Trophoblast cell (in vitro differentiated cells and primary cell): ENCODE data around the gene ITGAL.
"Not testable (repeated sequence)": the region's sequence is repeated elsewhere in the genome, so short reads cannot be mapped to it uniquely, and the experiment has no call there.

Source experiments
- DNase-seq, 2 donors: peaks; one replicate each; pipeline ENCODE4 v3.0.0-alpha.2; 2016
- H2AFZ ChIP-seq: 2 replicates; pipeline ENCODE4 v1.6.1; 2013; ENCODE audit warnings: low read length, moderate library complexity, mild to moderate bottlenecking; ENCODE audit not compliant: insufficient read depth, poor library complexity
- H2AK5ac ChIP-seq: 2 replicates; pipeline ENCODE4 v1.6.1; 2013; ENCODE audit warnings: mild to moderate bottlenecking, low read length
- H2BK120ac ChIP-seq: 2 replicates; pipeline ENCODE4 v1.6.1; 2013; ENCODE audit warnings: low read length, mild to moderate bottlenecking, moderate library complexity; ENCODE audit not compliant: insufficient read depth, poor library complexity
- H2BK12ac ChIP-seq: 2 replicates; pipeline ENCODE4 v1.6.1; 2013; ENCODE audit warnings: mild to moderate bottlenecking, low read length, moderate library complexity
- H2BK5ac ChIP-seq: 2 replicates; pipeline ENCODE4 v1.6.1; 2013; ENCODE audit warnings: low read length, low read depth, moderate library complexity, mild to moderate bottlenecking; ENCODE audit not compliant: poor library complexity
- H3K14ac ChIP-seq: 2 replicates; pipeline ENCODE4 v1.6.1; 2013; ENCODE audit warnings: mild to moderate bottlenecking, low read length
- H3K18ac ChIP-seq: 2 replicates; pipeline ENCODE4 v1.6.1; 2013; ENCODE audit warnings: mild to moderate bottlenecking, low read length
- H3K23ac ChIP-seq: 2 replicates; pipeline ENCODE4 v1.6.1; 2013; ENCODE audit warnings: low read length
- H3K27ac ChIP-seq: 2 replicates; pipeline ENCODE4 v1.5.1; 2013; ENCODE audit warnings: low read depth, mild to moderate bottlenecking, inconsistent platforms, low read length, moderate library complexity
- H3K27me3 ChIP-seq: 2 replicates; pipeline ENCODE4 v1.6.1; 2013; ENCODE audit warnings: inconsistent platforms, mild to moderate bottlenecking, low read length, moderate library complexity; ENCODE audit not compliant: insufficient read depth
- H3K36me3 ChIP-seq, 2 experiments: 1 replicate in 1 of 2; 2 replicates in 1 of 2; pipeline ENCODE4 v1.6.1; 2013; ENCODE audit warnings: low read length in 2 of 2, mild to moderate bottlenecking in 2 of 2, moderate library complexity in 1 of 2; ENCODE audit not compliant: insufficient read depth in 2 of 2, control insufficient read depth in 1 of 2
- H3K4ac ChIP-seq: 2 replicates; pipeline ENCODE4 v1.6.1; 2013; ENCODE audit warnings: low read depth, mild to moderate bottlenecking, low read length, moderate library complexity
- H3K4me1 ChIP-seq, 2 experiments: 1 replicate in 1 of 2; 2 replicates in 1 of 2; pipeline ENCODE4 v1.6.1; 2013; ENCODE audit warnings: low read length in 2 of 2, mild to moderate bottlenecking in 2 of 2, moderate library complexity in 1 of 2; ENCODE audit not compliant: insufficient read depth in 2 of 2, control insufficient read depth in 1 of 2
- H3K4me2 ChIP-seq: 2 replicates; pipeline ENCODE4 v1.6.1; 2013; ENCODE audit warnings: inconsistent platforms, mild to moderate bottlenecking, low read length, moderate library complexity
- H3K4me3 ChIP-seq: 2 replicates; pipeline ENCODE4 v1.5.1; 2013; ENCODE audit warnings: mild to moderate bottlenecking, low read depth, low read length, inconsistent platforms
- H3K79me1 ChIP-seq: one replicate; pipeline ENCODE4 v1.6.1; 2013; ENCODE audit warnings: low read length
- H3K79me2 ChIP-seq: 2 replicates; pipeline ENCODE4 v1.6.1; 2013; ENCODE audit warnings: low read length, mild to moderate bottlenecking; ENCODE audit not compliant: control insufficient read depth, insufficient read depth, poor library complexity
- H3K9ac ChIP-seq: 2 replicates; pipeline ENCODE4 v1.6.1; 2013; ENCODE audit warnings: mild to moderate bottlenecking, low read length
- H3K9me3 ChIP-seq: 2 replicates; pipeline ENCODE4 v1.6.1; 2013; ENCODE audit warnings: low read depth, mild to moderate bottlenecking, control low read depth, inconsistent platforms, low read length; ENCODE audit not compliant: insufficient read depth
- H4K12ac ChIP-seq: 2 replicates; pipeline ENCODE4 v1.6.1; 2013; ENCODE audit warnings: low read depth, mild to moderate bottlenecking, low read length, moderate library complexity
- H4K8ac ChIP-seq: 2 replicates; pipeline ENCODE4 v1.6.1; 2013; ENCODE audit warnings: low read depth, mild to moderate bottlenecking, low read length, moderate library complexity
- H4K91ac ChIP-seq: one replicate; pipeline ENCODE4 v1.6.1; 2013; ENCODE audit warnings: low read depth, mild to moderate bottlenecking, low read length, moderate library complexity
- WGBS: extraction: QIAGEN DNeasy Blood & Tissue Kit; methylation state at CpG from one replicate; pipeline ENCODE4 v1.1.7; 2013; ENCODE audit warnings: missing lambda C conversion rate; ENCODE audit not compliant: insufficient read length, insufficient coverage; ENCODE audit errors: extremely low coverage; 5-methylcytosine and 5-hydroxymethylcytosine counted together

The ITGAL gene

GRCh38 chr16:30534368-30535105 is 62.0 kb downstream of the ITGAL start, which contains the start of gene ZNF747:
Gene ZNF747 (minus strand): TSS chr16:30534858. CDS start chr16:30534679, 179 bp downstream.
- peak within 1 kb of the TSS; percentile 51 for H2AFZ ChIP-seq
- peak within 1 kb of the TSS; percentile 70 for H3K4me2 ChIP-seq
- no peak within 1 kb of the TSS for H3K23ac ChIP-seq
- peak within 1 kb of the TSS; percentile 94 for H4K91ac ChIP-seq
- peak within 1 kb of the TSS; percentile 88 for H3K18ac ChIP-seq
- no peaks in the 10 kb centered on the region for H3K9me3 ChIP-seq
- peak; percentile 86 to 93 for DNase-seq
- H3K4me3 ChIP-seq, result peak within 1 kb of the TSS; percentile 71
- peak within 1 kb of the TSS; percentile 80 for H2AK5ac ChIP-seq
- peak within 1 kb of the TSS; percentile 70 for H2BK120ac ChIP-seq
- peaks cover 6 to 18% of the 10 kb centered on the region in 2 experiments for H3K4me1 ChIP-seq
- peak within 1 kb of the TSS; percentile 96 for H3K14ac ChIP-seq
- no peaks in the 10 kb centered on the region for H3K27me3 ChIP-seq
- H3K27ac ChIP-seq, result peak within 1 kb of the TSS; percentile 45
- H2BK5ac ChIP-seq, result peak within 1 kb of the TSS; percentile 81
- WGBS, result no CpG with 5 or more reads among the region's 70 CpGs
- peak within 1 kb of the TSS; percentile 97 for H4K12ac ChIP-seq
- peak within 1 kb of the TSS; percentile 85 for H3K4ac ChIP-seq
- H2BK12ac ChIP-seq, result peak within 1 kb of the TSS; percentile 42
- H3K36me3 ChIP-seq, result peaks cover 11 to 13% of the 10 kb centered on the region in 2 experiments
- peaks cover 18% of the 10 kb centered on the region for H3K79me1 ChIP-seq
- peak within 1 kb of the TSS; percentile 87 for H3K9ac ChIP-seq
- H3K79me2 ChIP-seq, result peaks cover 9% of the 10 kb centered on the region
- peak within 1 kb of the TSS; percentile 97 for H4K8ac ChIP-seq

GRCh38 chr16:30535106-30535776 is 62.7 kb downstream of the ITGAL start:
- H2BK5ac ChIP-seq, result peak overlapping the region; percentile 59
- H3K4me3 ChIP-seq, result peak overlapping the region; percentile 66
- H3K9me3 ChIP-seq, result no peaks in the 10 kb centered on the region
- WGBS, result no CpG with 5 or more reads among the region's 18 CpGs
- H3K18ac ChIP-seq, result peak overlapping the region; percentile 68
- peak overlapping the region; percentile 91 for H4K8ac ChIP-seq
- no peak for DNase-seq
- peaks cover 18% of the 10 kb centered on the region for H3K79me1 ChIP-seq
- H3K23ac ChIP-seq, result no peak overlapping the region
- peak overlapping the region; percentile 36 for H2AK5ac ChIP-seq
- peak overlapping the region; percentile 73 for H3K9ac ChIP-seq
- peak overlapping the region; percentile 70 for H3K4me2 ChIP-seq
- H3K36me3 ChIP-seq, result peaks cover 11 to 13% of the 10 kb centered on the region in 2 experiments
- H3K27me3 ChIP-seq, result no peaks in the 10 kb centered on the region
- H2BK12ac ChIP-seq, result no peak overlapping the region
- peaks cover 9% of the 10 kb centered on the region for H3K79me2 ChIP-seq
- H3K4ac ChIP-seq, result peak overlapping the region; percentile 22
- peaks cover 6 to 18% of the 10 kb centered on the region in 2 experiments for H3K4me1 ChIP-seq
- peak overlapping the region; percentile 70 for H2BK120ac ChIP-seq
- peak overlapping the region; percentile 81 for H4K91ac ChIP-seq
- H3K14ac ChIP-seq, result peak overlapping the region; percentile 83
- H3K27ac ChIP-seq, result peak overlapping the region; percentile 45
- peak overlapping the region; percentile 64 for H4K12ac ChIP-seq
- H2AFZ ChIP-seq, result peak overlapping the region; percentile 48

GRCh38 chr16:30535777-30536190 is 63.2 kb downstream of the ITGAL start:
- Histone ChIP-seq H3K4me2 (peak overlapping the region; percentile 70), H3K4me3 (no peak overlapping the region), H2BK120ac (no peak overlapping the region), H3K14ac (peak overlapping the region; percentile 34), H3K4ac (peak overlapping the region; percentile 31), H2AFZ (peak overlapping the region; percentile 47), H3K36me3 (peaks cover 11% of the 10 kb centered on the region in 2 experiments), H3K9ac (peak overlapping the region; percentile 2), H3K79me2 (peaks cover 9% of the 10 kb centered on the region), H4K12ac (peak overlapping the region; percentile 8), H3K23ac (no peak overlapping the region), H3K27me3 (no peaks in the 10 kb centered on the region), H4K91ac (peak overlapping the region; percentile 81), H4K8ac (peak overlapping the region; percentile 73), H2AK5ac (no peak overlapping the region), H2BK12ac (no peak overlapping the region), H3K18ac (peak overlapping the region; percentile 47), H3K4me1 (peaks cover 6 to 15% of the 10 kb centered on the region in 2 experiments), H3K9me3 (no peaks in the 10 kb centered on the region), H3K79me1 (peaks cover 18% of the 10 kb centered on the region), H2BK5ac (no peak overlapping the region), H3K27ac (no peak overlapping the region)
- peak; percentile 53 to 64 for DNase-seq
- no CpG with 5 or more reads among the region's 12 CpGs for WGBS

GRCh38 chr16:30536391-30537024 is 64.0 kb downstream of the ITGAL start:
- not testable (repeated sequence) for H3K23ac ChIP-seq, H2AK5ac ChIP-seq, H2BK12ac ChIP-seq, H4K8ac ChIP-seq, H3K14ac ChIP-seq, H3K27ac ChIP-seq, H3K4me3 ChIP-seq, H2BK120ac ChIP-seq, H3K4me2 ChIP-seq, H3K27me3 ChIP-seq, H2BK5ac ChIP-seq, H4K12ac ChIP-seq, H2AFZ ChIP-seq, DNase-seq, H3K79me2 ChIP-seq, H4K91ac ChIP-seq, H3K18ac ChIP-seq, H3K9ac ChIP-seq, H3K9me3 ChIP-seq, H3K4ac ChIP-seq
- Histone ChIP-seq H3K36me3 (peaks cover 7 to 11% of the 10 kb centered on the region in 2 experiments), H3K4me1 (peaks cover 7 to 18% of the 10 kb centered on the region in 2 experiments), H3K79me1 (peaks cover 18% of the 10 kb centered on the region)
- WGBS, result no CpG with 5 or more reads among the region's 13 CpGs
